ENCODE results near the gene WDR62.

Gene WDR62

GRCh38 chr19:36151144-36152018 is 96.7 kb downstream of the WDR62 start:
- in situ Hi-C loops (cut with MboI; ENCODE audit: low pct_unique_long_range_greater_than_20kb, low sequenced_read_pairs, unreplicated experiment) = no loop called here
- peak; percentile 23 for DNase-seq (ENCODE audit: low spot score)
- TF ChIP-seq CTCF (IDR thresholded peaks at IDR 0.05; ENCODE audit: extremely low read depth, insufficient read depth, missing control alignments) = no peak

- in situ Hi-C loops (cut with MboI; ENCODE audit: low pct_unique_long_range_greater_than_20kb, low sequenced_read_pairs, unreplicated experiment) = no loop called here
- DNase-seq (ENCODE audit: low spot score) = peak; percentile 39
- no peak for TF ChIP-seq CTCF (IDR thresholded peaks at IDR 0.05; ENCODE audit: extremely low read depth, insufficient read depth, missing control alignments)
Measured at GRCh38 chr19:36152019-36152351, 97.3 kb downstream of the WDR62 start.

DNA sequence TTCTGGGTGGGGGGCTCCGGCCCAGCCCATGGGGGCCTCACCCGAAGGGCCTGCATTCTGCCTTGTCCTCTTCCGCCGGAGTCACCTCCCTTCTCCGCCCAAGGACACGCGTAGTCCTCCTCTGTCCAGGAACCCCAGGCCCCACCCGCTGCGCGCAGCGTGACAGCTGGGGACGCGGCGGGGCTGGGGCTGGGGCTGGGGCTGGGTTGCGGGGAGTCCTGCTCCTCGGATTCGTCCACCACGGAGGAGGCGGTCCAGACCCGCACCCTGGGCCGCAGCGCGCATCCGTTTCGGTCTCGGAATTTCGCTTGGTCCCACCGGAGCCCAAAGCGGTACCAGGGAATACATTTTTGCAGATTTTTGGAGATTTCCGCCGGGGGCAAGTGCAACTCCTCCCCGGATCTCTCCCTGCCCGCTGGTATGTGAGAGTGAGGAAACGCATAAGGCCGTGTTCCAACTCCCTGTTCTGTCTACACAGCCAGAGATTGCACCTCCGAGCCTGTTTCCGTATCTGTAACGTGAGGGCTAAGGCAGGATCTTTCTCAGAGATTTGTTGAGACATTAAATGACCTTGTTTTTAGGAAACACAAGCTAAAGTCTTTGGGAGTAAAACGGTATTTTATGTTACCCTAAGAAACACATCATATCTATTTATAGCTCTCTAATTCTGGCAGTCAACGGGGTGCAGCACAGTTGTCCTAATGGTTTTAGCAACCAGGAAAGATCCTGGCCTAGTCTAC is 97.8 kb downstream of the WDR62 start, which contains the start of gene COX7A1:
COX7A1 (minus strand) TSS at position 96 of the 740 bp plus-strand sequence; CDS start at position 56, 40 bp downstream.
- DNase-seq (ENCODE audit: low spot score) = no peak
- in situ Hi-C loops (cut with MboI; ENCODE audit: low pct_unique_long_range_greater_than_20kb, low sequenced_read_pairs, unreplicated experiment) = no loop called here
- no peak for TF ChIP-seq CTCF (IDR thresholded peaks at IDR 0.05; ENCODE audit: extremely low read depth, insufficient read depth, missing control alignments)

DNA sequence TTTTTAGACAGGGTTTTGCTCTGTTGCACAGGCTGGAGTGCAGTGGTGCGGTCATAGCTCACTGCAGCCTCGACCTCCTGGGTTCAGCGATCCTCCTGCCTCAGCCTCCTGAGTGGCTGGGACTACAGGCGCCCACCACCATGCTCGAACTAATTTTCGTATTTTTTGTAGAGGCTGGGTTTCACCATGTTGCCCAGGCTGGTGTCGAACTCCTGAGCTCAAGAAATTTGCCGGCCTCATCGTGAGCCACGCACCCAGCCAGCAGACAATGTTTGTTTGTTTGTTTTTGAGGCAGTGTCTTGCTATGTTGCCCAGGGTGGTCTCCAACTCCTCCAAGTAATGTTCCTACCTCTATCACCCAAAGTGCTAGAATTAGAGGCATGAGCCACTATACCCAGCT is 98.4 kb downstream of the WDR62 start:
- no peak for TF ChIP-seq CTCF (IDR thresholded peaks at IDR 0.05; ENCODE audit: extremely low read depth, insufficient read depth, missing control alignments)
- in situ Hi-C loops (cut with MboI; ENCODE audit: low pct_unique_long_range_greater_than_20kb, low sequenced_read_pairs, unreplicated experiment) = no loop called here
- DNase-seq (ENCODE audit: low spot score) = no peak
